ENCODE measurements around the gene URGCP.
"Not testable (repeated sequence)": the region's sequence is repeated elsewhere in the genome, so short reads cannot be mapped to it uniquely, and the experiment has no call there.

The URGCP gene

DNA sequence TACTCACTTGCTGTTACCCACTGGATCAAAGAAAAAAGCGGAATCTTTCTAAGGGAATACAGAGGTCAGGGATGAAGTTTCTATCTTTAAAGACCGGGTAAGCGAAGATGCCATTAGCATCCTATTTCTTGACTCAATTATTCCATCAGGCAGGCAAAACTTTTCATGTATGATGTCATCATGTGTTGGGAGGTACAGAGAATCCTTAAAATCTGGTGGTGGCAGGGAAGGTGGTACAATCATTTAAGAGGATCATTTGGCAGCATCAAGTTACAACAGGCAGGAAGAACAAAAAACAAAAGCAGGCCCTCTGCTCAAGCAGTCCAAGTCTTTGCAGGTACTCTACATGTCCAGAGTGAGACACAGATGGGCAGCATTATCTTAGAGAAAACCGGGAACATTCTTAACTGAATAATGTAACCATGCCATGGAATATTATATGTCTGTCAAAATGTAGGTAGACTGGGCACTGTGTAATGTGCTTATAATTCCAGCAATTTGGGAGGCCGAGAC is 3.8 kb downstream of the URGCP start:
- H3K27ac ChIP-seq (replicated peaks; ENCODE audit: low read length): no peak overlapping the region
- DNase-seq (ENCODE audit: low spot score): no peak
- H3K4me1 ChIP-seq (ENCODE audit: control insufficient read depth in 2 of 2, insufficient read depth in 1 of 2, low read depth in 1 of 2, low read length in 2 of 2): peaks cover 1 to 9% of the 10 kb centered on the region in 2 donors

DNA sequence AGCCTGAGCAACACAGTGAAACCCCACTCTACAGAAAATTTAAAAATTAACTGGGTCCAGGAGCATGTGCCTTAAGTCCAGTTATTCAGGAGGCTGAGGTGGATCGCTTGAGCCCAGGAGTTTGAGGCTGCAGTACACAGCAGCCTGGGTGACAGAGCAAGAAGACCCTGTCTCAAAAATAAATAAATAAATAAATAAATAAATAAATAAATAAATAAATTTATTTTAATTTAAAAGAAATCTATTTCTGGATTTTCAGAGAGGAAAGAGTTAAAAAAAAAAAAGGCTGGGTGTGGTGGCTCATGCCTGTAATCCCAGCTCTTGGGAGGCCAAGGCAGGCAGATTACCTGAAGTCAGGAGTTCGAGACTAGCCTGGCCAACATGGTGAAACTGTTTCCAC is 7.8 kb downstream of the URGCP start:
- H3K4me1 ChIP-seq (ENCODE audit: control insufficient read depth in 2 of 2, insufficient read depth in 1 of 2, low read depth in 1 of 2, low read length in 2 of 2); H2AK5ac ChIP-seq (ENCODE audit: low read depth, low read length); H3K18ac ChIP-seq (ENCODE audit: low read length); H3K4me3 ChIP-seq (ENCODE audit: low read length in 2 of 2); H2BK120ac ChIP-seq (ENCODE audit: low read depth, low read length); H2AFZ ChIP-seq (ENCODE audit: low read length); H3K14ac ChIP-seq (ENCODE audit: low read length); H3K4me2 ChIP-seq (ENCODE audit: insufficient read depth, low read length, poor library complexity, severe bottlenecking); H3K27me3 ChIP-seq (ENCODE audit: control insufficient read depth in 3 of 3, insufficient read depth in 3 of 3, low read depth in 1 of 3, low read length in 3 of 3); H4K91ac ChIP-seq (ENCODE audit: low read depth, low read length, poor library complexity); H2BK15ac ChIP-seq (ENCODE audit: low read length); H3K27ac ChIP-seq (replicated peaks; ENCODE audit: low read length); H4K8ac ChIP-seq (ENCODE audit: low read depth, low read length); DNase-seq (ENCODE audit: low spot score); H3K4ac ChIP-seq (ENCODE audit: low read length); H3K79me1 ChIP-seq (ENCODE audit: low read depth, low read length); H3K36me3 ChIP-seq (replicated peaks in 1 of 2; ENCODE audit: control insufficient read depth in 2 of 2, insufficient read depth in 2 of 2, low read length in 2 of 2); H3K9ac ChIP-seq (ENCODE audit: low read depth, low read length, poor library complexity); H3K23ac ChIP-seq (ENCODE audit: low read depth, low read length, poor library complexity); H3K9me3 ChIP-seq (replicated peaks in 1 of 2; ENCODE audit: control insufficient read depth in 2 of 2, insufficient read depth in 1 of 2, low read depth in 1 of 2, low read length in 2 of 2); H2BK12ac ChIP-seq (ENCODE audit: low read length); H2BK5ac ChIP-seq (ENCODE audit: low read length): not testable (repeated sequence)
- no CpG with 5 or more reads among the region's 2 CpGs for whole genome bisulfite sequencing, 2 donors (ENCODE audit: extremely low coverage in 2 of 2, insufficient read length in 2 of 2, insufficient replicate concordance in 1 of 2)

More for the DNA sequence above, 3.8 kb downstream of the URGCP start:
- Histone ChIP-seq H2BK12ac (ENCODE audit: low read length) (no peak overlapping the region), H2BK15ac (ENCODE audit: low read length) (no peak overlapping the region), H4K91ac (ENCODE audit: low read depth, low read length, poor library complexity) (no peak overlapping the region), H3K23ac (ENCODE audit: low read depth, low read length, poor library complexity) (no peak overlapping the region), H3K36me3 (replicated peaks in 1 of 2; ENCODE audit: control insufficient read depth in 2 of 2, insufficient read depth in 2 of 2, low read length in 2 of 2) (no peaks in the 10 kb centered on the region), H3K18ac (ENCODE audit: low read length) (no peak overlapping the region), H3K14ac (ENCODE audit: low read length) (no peak overlapping the region), H3K4me3 (ENCODE audit: low read length in 2 of 2) (no peak overlapping the region), H2BK5ac (ENCODE audit: low read length) (no peak overlapping the region), H3K9me3 (replicated peaks in 1 of 2; ENCODE audit: control insufficient read depth in 2 of 2, insufficient read depth in 1 of 2, low read depth in 1 of 2, low read length in 2 of 2) (no peaks in the 10 kb centered on the region), H3K4me2 (ENCODE audit: insufficient read depth, low read length, poor library complexity, severe bottlenecking) (no peak overlapping the region), H3K9ac (ENCODE audit: low read depth, low read length, poor library complexity) (no peak overlapping the region), H3K27me3 (ENCODE audit: control insufficient read depth in 3 of 3, insufficient read depth in 3 of 3, low read depth in 1 of 3, low read length in 3 of 3) (peaks cover 0 to 3% (median 0%) of the 10 kb centered on the region in 3 experiments), H2BK120ac (ENCODE audit: low read depth, low read length) (no peak overlapping the region), H4K8ac (ENCODE audit: low read depth, low read length) (no peak overlapping the region), H3K79me1 (ENCODE audit: low read depth, low read length) (no peaks in the 10 kb centered on the region), H2AFZ (ENCODE audit: low read length) (no peak overlapping the region), H3K4ac (ENCODE audit: low read length) (no peak overlapping the region), H2AK5ac (ENCODE audit: low read depth, low read length) (no peak overlapping the region)
- no CpG with 5 or more reads among the region's 5 CpGs for WGBS, 2 donors (ENCODE audit: extremely low coverage in 2 of 2, insufficient read length in 2 of 2, insufficient replicate concordance in 1 of 2)

DNA sequence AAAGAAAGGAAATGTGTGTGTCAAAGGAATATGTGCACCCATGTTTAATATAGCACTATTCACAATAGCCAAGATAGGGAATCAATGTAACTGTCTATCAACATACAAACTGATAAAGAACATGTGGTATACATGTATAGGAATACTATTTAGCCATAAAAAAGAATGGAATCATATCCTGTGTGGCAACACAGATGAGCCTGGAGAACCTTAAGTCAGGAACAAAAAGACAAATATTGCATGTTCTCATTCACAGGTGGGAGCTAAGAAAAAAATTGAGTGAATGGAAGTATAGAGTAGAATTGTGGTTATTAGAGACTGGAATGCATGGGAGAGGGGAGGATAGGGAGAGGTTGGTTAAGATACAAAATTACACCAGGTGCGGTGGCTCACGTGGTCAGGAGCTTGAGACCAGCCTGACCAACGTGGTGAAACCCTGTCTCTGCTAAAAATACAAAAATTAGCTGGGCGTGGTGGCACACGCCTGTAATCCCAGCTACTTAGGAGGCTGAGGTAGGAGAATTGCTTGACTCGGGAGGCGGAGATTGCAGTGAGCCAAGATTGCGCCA is 10.5 kb downstream of the URGCP start:
- no peak overlapping the region for H3K18ac ChIP-seq (ENCODE audit: low read length)
- H3K4me3 ChIP-seq (ENCODE audit: low read length in 2 of 2): no peak overlapping the region
- no peak overlapping the region for H3K9ac ChIP-seq (ENCODE audit: low read depth, low read length, poor library complexity)
- no peak overlapping the region for H2BK5ac ChIP-seq (ENCODE audit: low read length)
- peaks cover 2% of the 10 kb centered on the region for H3K79me1 ChIP-seq (ENCODE audit: low read depth, low read length)
- H3K27ac ChIP-seq (replicated peaks; ENCODE audit: low read length): no peak overlapping the region
- H3K4me2 ChIP-seq (ENCODE audit: insufficient read depth, low read length, poor library complexity, severe bottlenecking): no peak overlapping the region
- H3K14ac ChIP-seq (ENCODE audit: low read length): no peak overlapping the region
- no peaks in the 10 kb centered on the region for H3K27me3 ChIP-seq (ENCODE audit: control insufficient read depth in 3 of 3, insufficient read depth in 3 of 3, low read depth in 1 of 3, low read length in 3 of 3)
- peaks cover 0 to 5% of the 10 kb centered on the region in 2 donors for H3K36me3 ChIP-seq (replicated peaks in 1 of 2; ENCODE audit: control insufficient read depth in 2 of 2, insufficient read depth in 2 of 2, low read length in 2 of 2)
- H4K91ac ChIP-seq (ENCODE audit: low read depth, low read length, poor library complexity): no peak overlapping the region
- no peaks in the 10 kb centered on the region for H3K9me3 ChIP-seq (replicated peaks in 1 of 2; ENCODE audit: control insufficient read depth in 2 of 2, insufficient read depth in 1 of 2, low read depth in 1 of 2, low read length in 2 of 2)
- no peak overlapping the region for H3K23ac ChIP-seq (ENCODE audit: low read depth, low read length, poor library complexity)
- H2BK15ac ChIP-seq (ENCODE audit: low read length): no peak overlapping the region
- H2AFZ ChIP-seq (ENCODE audit: low read length): no peak overlapping the region
- H3K4ac ChIP-seq (ENCODE audit: low read length): no peak overlapping the region
- H2AK5ac ChIP-seq (ENCODE audit: low read depth, low read length): no peak overlapping the region
- H4K8ac ChIP-seq (ENCODE audit: low read depth, low read length): no peak overlapping the region
- H2BK12ac ChIP-seq (ENCODE audit: low read length): no peak overlapping the region
- DNase-seq (ENCODE audit: low spot score): no peak
- H3K4me1 ChIP-seq (ENCODE audit: control insufficient read depth in 2 of 2, insufficient read depth in 1 of 2, low read depth in 1 of 2, low read length in 2 of 2): no peaks in the 10 kb centered on the region
- no peak overlapping the region for H2BK120ac ChIP-seq (ENCODE audit: low read depth, low read length)
- no CpG with 5 or more reads among the region's 8 CpGs for WGBS, 2 donors (ENCODE audit: extremely low coverage in 2 of 2, insufficient read length in 2 of 2, insufficient replicate concordance in 1 of 2)

DNA sequence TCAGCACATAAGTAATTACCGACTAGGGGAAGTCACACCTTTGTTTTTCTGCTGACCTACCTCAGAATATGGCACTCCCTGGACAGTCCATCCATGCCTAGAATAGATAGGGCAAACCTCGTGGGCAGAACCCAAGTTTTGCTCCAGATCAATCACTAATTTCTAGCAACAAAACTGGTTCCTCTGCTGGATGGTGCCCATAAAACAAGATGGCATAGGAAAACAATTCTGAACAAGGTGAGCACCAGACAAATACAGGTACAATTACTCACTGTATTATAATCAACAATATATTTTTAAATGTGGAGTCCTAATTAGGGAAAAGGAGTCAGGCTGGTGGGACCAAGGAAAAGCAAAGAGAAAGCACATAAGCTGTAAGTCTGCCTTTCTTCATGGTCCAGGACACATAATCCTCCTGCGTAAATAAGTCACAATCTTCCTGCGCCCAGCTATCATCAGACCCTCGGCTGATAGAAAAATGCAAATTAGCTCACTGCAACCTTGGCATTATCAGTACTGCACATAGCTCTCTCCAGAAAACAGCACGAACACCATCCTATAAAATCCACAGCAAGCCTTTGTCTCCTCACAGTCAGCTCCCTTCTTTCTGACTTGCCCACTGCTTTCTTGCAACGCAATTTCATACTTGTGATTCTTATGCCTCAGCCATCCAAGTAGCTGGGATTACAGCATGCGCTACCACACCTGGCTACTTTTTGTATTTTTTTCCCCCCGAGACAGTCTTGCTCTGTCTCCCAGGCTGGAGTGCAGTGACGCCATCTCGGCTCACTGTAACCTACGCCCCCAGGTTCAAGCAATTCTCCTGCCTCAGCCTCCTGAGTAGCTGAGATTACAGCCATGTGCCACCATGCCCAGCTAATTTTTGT is 15.1 kb downstream of the URGCP start:
- Histone ChIP-seq H2BK15ac (ENCODE audit: low read length) (no peak overlapping the region), H3K18ac (ENCODE audit: low read length) (no peak overlapping the region), H2BK12ac (ENCODE audit: low read length) (no peak overlapping the region), H2AK5ac (ENCODE audit: low read depth, low read length) (no peak overlapping the region), H3K9me3 (replicated peaks in 1 of 2; ENCODE audit: control insufficient read depth in 2 of 2, insufficient read depth in 1 of 2, low read depth in 1 of 2, low read length in 2 of 2) (no peaks in the 10 kb centered on the region), H2BK120ac (ENCODE audit: low read depth, low read length) (no peak overlapping the region), H3K14ac (ENCODE audit: low read length) (no peak overlapping the region), H3K4me1 (ENCODE audit: control insufficient read depth in 2 of 2, insufficient read depth in 1 of 2, low read depth in 1 of 2, low read length in 2 of 2) (no peaks in the 10 kb centered on the region), H4K8ac (ENCODE audit: low read depth, low read length) (no peak overlapping the region), H3K27ac (replicated peaks; ENCODE audit: low read length) (no peak overlapping the region), H3K4ac (ENCODE audit: low read length) (no peak overlapping the region), H2AFZ (ENCODE audit: low read length) (no peak overlapping the region), H3K4me2 (ENCODE audit: insufficient read depth, low read length, poor library complexity, severe bottlenecking) (no peak overlapping the region), H3K79me1 (ENCODE audit: low read depth, low read length) (no peaks in the 10 kb centered on the region), H2BK5ac (ENCODE audit: low read length) (no peak overlapping the region), H3K23ac (ENCODE audit: low read depth, low read length, poor library complexity) (no peak overlapping the region), H3K36me3 (replicated peaks in 1 of 2; ENCODE audit: control insufficient read depth in 2 of 2, insufficient read depth in 2 of 2, low read length in 2 of 2) (peaks cover 0 to 16% of the 10 kb centered on the region in 2 donors), H3K9ac (ENCODE audit: low read depth, low read length, poor library complexity) (no peak overlapping the region), H4K91ac (ENCODE audit: low read depth, low read length, poor library complexity) (no peak overlapping the region), H3K4me3 (ENCODE audit: low read length in 2 of 2) (no peak overlapping the region), H3K27me3 (ENCODE audit: control insufficient read depth in 3 of 3, insufficient read depth in 3 of 3, low read depth in 1 of 3, low read length in 3 of 3) (no peaks in the 10 kb centered on the region)
- no peak for DNase-seq (ENCODE audit: low spot score)
- no CpG with 5 or more reads among the region's 12 CpGs for WGBS, 2 donors (ENCODE audit: extremely low coverage in 2 of 2, insufficient read length in 2 of 2, insufficient replicate concordance in 1 of 2)

Measured in neuronal stem cell (in vitro differentiated cells).